Measurements from ENCODE around the gene HRH1. TPM values are rescaled to one million over a fixed set of nuclear protein-coding genes. Genes with fewer than 3 reads are reported as not detected.
"Not testable (repeated sequence)": the region's sequence is repeated elsewhere in the genome, so short reads cannot be mapped to it uniquely, and the experiment has no call there.

Gene HRH1, protein sequence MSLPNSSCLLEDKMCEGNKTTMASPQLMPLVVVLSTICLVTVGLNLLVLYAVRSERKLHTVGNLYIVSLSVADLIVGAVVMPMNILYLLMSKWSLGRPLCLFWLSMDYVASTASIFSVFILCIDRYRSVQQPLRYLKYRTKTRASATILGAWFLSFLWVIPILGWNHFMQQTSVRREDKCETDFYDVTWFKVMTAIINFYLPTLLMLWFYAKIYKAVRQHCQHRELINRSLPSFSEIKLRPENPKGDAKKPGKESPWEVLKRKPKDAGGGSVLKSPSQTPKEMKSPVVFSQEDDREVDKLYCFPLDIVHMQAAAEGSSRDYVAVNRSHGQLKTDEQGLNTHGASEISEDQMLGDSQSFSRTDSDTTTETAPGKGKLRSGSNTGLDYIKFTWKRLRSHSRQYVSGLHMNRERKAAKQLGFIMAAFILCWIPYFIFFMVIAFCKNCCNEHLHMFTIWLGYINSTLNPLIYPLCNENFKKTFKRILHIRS
- 1.4 TPM for total RNA-seq
- long read RNA-seq, full-length matches to known transcripts = 3 of 3 reads
- long read RNA-seq, partial matches to known transcripts = 0 of 3 reads
- long read RNA-seq, other reads (novel, unspliced or antisense) = 0 of 3 reads

DNA sequence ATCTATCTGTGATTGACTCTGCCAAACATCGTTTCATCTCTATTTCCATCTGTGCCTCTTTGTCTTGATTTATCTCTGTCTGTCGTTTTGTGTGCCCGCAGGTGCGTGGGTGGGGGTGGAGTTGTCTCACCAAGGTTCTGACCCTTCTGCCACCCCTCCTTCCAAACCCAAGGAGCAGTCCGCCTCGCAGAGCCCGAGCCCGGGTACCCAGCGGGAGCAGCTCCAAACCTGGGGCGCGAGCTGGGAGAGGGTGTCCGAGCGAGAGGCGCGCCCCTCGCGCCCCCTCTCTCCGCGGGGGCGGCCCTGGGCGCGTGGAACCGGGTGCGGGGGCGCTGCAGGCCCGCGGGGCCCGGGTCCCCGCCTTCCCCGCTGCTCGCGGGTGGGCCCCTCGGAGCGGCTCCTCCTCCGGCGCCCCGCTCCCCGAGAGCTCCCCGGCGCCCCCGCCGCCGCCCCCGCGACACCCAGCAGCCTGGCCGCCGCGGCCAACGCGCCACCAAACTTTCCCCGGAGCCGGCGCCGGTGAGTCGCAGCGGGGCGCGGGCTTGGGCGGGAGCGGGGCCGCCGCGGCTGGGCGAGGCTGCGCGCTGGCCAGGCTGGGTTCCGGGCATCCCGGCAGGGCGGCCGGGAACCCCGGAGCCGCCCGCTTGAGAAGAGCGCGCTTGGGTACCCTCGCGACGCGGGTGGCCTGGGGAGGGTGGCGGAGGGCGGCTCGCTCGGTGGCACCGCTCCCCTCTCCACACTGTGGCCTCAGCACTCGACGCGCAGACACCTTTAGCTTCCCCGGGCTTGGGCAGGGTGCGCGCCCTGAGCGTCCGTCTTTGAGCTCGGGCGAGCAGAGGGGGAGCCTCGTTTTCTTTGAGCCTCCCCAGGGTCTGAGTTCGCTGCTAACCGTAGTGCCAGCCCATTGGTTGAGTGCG, at the start of gene HRH1:
HRH1 (plus strand) TSS at position 458 of the 917 bp plus-strand sequence. CDS start 104,545 bp downstream, outside the sequence.
- peaks cover 28% of the 10 kb centered on the region for H3K4me1 ChIP-seq
- intact Hi-C loops (cut with micrococcal nuclease) = no loop called here

GRCh38 chr3:11113316-11113715, 41.0 kb upstream of the HRH1 start:
- H3K4me3 ChIP-seq; DNase-seq; H3K27ac ChIP-seq (replicated peaks); H3K4me1 ChIP-seq; H3K36me3 ChIP-seq; intact Hi-C loops (cut with micrococcal nuclease): not testable (repeated sequence)
- Histone ChIP-seq H3K27me3 (ENCODE audit: low read depth) (peaks cover 31% of the 10 kb centered on the region), H3K9me3 (replicated peaks) (peaks cover 16% of the 10 kb centered on the region)

More for the DNA sequence above, at the start of gene HRH1:
- Histone ChIP-seq H3K4me3 (peak within 1 kb of the TSS; percentile 65), H3K36me3 (no peaks in the 10 kb centered on the region), H3K27me3 (ENCODE audit: low read depth) (peaks cover 66% of the 10 kb centered on the region), H3K27ac (replicated peaks) (peak within 1 kb of the TSS; percentile 65), H3K9me3 (replicated peaks) (peaks cover 5% of the 10 kb centered on the region)
- peak; percentile 35 for DNase-seq
- TF ChIP-seq, protein P1, sequence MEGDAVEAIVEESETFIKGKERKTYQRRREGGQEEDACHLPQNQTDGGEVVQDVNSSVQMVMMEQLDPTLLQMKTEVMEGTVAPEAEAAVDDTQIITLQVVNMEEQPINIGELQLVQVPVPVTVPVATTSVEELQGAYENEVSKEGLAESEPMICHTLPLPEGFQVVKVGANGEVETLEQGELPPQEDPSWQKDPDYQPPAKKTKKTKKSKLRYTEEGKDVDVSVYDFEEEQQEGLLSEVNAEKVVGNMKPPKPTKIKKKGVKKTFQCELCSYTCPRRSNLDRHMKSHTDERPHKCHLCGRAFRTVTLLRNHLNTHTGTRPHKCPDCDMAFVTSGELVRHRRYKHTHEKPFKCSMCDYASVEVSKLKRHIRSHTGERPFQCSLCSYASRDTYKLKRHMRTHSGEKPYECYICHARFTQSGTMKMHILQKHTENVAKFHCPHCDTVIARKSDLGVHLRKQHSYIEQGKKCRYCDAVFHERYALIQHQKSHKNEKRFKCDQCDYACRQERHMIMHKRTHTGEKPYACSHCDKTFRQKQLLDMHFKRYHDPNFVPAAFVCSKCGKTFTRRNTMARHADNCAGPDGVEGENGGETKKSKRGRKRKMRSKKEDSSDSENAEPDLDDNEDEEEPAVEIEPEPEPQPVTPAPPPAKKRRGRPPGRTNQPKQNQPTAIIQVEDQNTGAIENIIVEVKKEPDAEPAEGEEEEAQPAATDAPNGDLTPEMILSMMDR (IDR thresholded peaks at IDR 0.05; ENCODE audit: borderline replicate concordance) = no peak

GRCh38 chr3:11115548-11115947, 38.7 kb upstream of the HRH1 start:
- Histone ChIP-seq H3K9me3 (replicated peaks) (peaks cover 16% of the 10 kb centered on the region), H3K36me3 (no peaks in the 10 kb centered on the region), H3K27ac (replicated peaks) (no peak overlapping the region), H3K4me3 (no peak overlapping the region), H3K27me3 (ENCODE audit: low read depth) (peaks cover 34% of the 10 kb centered on the region), H3K4me1 (no peaks in the 10 kb centered on the region)
- intact Hi-C loops (cut with micrococcal nuclease) = no loop called here
- no peak for DNase-seq
- TF ChIP-seq, protein P1 (IDR thresholded peaks at IDR 0.05; ENCODE audit: borderline replicate concordance) = no peak

DNA sequence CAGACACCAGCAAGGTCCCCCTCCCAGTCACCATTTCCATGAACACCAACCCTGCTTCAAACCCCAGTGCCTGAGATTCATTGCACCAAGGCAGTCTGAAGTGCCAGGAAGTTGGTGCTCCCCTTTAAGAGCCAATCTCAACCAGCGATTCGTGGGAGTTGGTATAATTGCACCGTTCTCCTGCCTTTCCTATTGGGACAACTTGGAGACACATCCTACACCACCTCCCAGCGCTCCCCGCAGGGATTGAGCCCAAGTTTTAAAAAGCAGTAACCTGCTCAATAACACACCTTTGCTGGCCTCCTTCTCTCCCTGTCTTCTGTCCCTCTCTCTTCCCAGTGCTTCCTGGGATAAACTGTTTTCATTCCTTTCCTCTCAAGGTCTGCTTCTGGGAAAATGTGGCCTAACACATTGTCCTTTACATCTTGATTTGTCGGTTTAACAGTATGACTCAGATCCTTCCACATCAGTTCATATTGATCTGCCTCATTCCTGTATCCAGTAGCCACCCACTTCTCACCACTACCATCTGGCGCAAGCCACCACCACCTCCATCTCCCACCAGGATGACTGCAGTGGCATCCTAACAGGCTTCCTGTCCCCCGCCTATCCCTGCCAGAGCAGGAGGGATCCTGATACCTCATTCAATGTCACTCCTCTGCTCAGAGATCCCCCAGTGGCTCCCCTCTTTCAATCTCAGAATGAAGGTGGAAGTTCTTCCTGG, 37.8 kb upstream of the HRH1 start:
- H3K36me3 ChIP-seq = no peaks in the 10 kb centered on the region
- TF ChIP-seq, protein P1 (IDR thresholded peaks at IDR 0.05; ENCODE audit: borderline replicate concordance) = no peak
- intact Hi-C loops (cut with micrococcal nuclease) = no loop called here

DNA sequence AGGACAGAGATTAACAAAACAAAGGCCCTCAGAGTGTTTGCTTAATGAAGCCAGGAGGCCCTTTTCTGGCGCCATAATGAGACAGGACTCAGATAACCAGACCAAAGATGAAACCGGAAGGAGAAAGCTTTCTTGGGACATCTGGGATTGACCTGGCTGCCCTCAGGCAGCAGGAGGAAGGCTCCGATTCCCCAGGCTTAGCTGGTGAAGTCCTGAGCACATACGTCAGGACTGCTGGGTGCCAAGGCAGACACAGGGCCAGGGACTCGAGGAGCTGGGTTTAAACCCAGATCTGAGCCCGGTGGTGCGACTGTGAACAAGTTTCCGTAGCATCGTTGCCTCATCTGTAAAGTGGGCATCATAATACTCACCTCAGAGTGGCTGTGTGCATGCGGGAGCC, 36.7 kb upstream of the HRH1 start:
- Histone ChIP-seq H3K27ac (replicated peaks) (no peak overlapping the region), H3K36me3 (no peaks in the 10 kb centered on the region), H3K9me3 (replicated peaks) (peaks cover 21% of the 10 kb centered on the region), H3K4me3 (no peak overlapping the region), H3K4me1 (no peaks in the 10 kb centered on the region), H3K27me3 (ENCODE audit: low read depth) (peaks cover 19% of the 10 kb centered on the region)
- no peak for DNase-seq
- TF ChIP-seq, protein P1 (IDR thresholded peaks at IDR 0.05; ENCODE audit: borderline replicate concordance) = no peak
- intact Hi-C loops (cut with micrococcal nuclease) = no loop called here

More for the DNA sequence above, 37.8 kb upstream of the HRH1 start:
- no peak for DNase-seq
- no peak overlapping the region for H3K4me3 ChIP-seq
- H3K27ac ChIP-seq (replicated peaks) = no peak overlapping the region
- H3K27me3 ChIP-seq (ENCODE audit: low read depth) = peaks cover 28% of the 10 kb centered on the region
- no peaks in the 10 kb centered on the region for H3K4me1 ChIP-seq
- H3K9me3 ChIP-seq (replicated peaks) = peaks cover 16% of the 10 kb centered on the region
